GM21717 (cell line): Measurements from ENCODE around the gene BOK.

Source experiments
- ATAC-seq: cut with Tn5 transposase; IDR thresholded peaks from one replicate; pipeline ENCODE4 v1.9.1; 2021; ENCODE audit warnings: mild to moderate bottlenecking, moderate library complexity; ENCODE audit not compliant: unreplicated experiment

Gene BOK

GRCh38 chr2:241538838-241539615 lies 19.5 kb upstream of the BOK start:
- no peak for ATAC-seq

GRCh38 chr2:241539616-241540374 lies 18.8 kb upstream of the BOK start:
- ATAC-seq, result no peak

GRCh38 chr2:241540401-241540770 lies 18.2 kb upstream of the BOK start:
- no peak for ATAC-seq

GRCh38 chr2:241540771-241541561 lies 17.6 kb upstream of the BOK start:
- no peak for ATAC-seq

- no peak for ATAC-seq
Observed at GRCh38 chr2:241541564-241542277, 16.8 kb upstream of the BOK start.

- ATAC-seq, result no peak
Observed at GRCh38 chr2:241542278-241542605, 16.3 kb upstream of the BOK start.

- ATAC-seq, result no peak
Observed at GRCh38 chr2:241545106-241545505, 13.4 kb upstream of the BOK start.

GRCh38 chr2:241545523-241546473 lies 12.7 kb upstream of the BOK start:
- ATAC-seq, result no peak

GRCh38 chr2:241546771-241547498 lies 11.6 kb upstream of the BOK start:
- no peak for ATAC-seq

- ATAC-seq, result no peak
Observed at GRCh38 chr2:241547781-241548450, 10.6 kb upstream of the BOK start.

GRCh38 chr2:241548451-241548835 lies 10.1 kb upstream of the BOK start:
- ATAC-seq, result no peak

- no peak for ATAC-seq
Observed at GRCh38 chr2:241550616-241551580, 7.6 kb upstream of the BOK start.

- ATAC-seq, result no peak
Observed at GRCh38 chr2:241551599-241551997, 6.9 kb upstream of the BOK start.

GRCh38 chr2:241551998-241552737 lies 6.4 kb upstream of the BOK start:
- no peak for ATAC-seq

GRCh38 chr2:241553512-241553830 lies 5.1 kb upstream of the BOK start:
- ATAC-seq, result no peak

- ATAC-seq, result no peak
Observed at GRCh38 chr2:241553981-241554380, 4.6 kb upstream of the BOK start.
